ENCODE results near the gene ADAP1.
"Not testable (repeated sequence)": the region's sequence is repeated elsewhere in the genome, so short reads cannot be mapped to it uniquely, and the experiment has no call there.

The ADAP1 gene

GRCh38 chr7:975702-976473 is 21.4 kb upstream of the ADAP1 start:
- DNase-seq, result no peak

- peak; percentile 21 to 91 (median 77) for DNase-seq
These were observed 20.6 kb upstream of the ADAP1 start, which contains the start of gene COX19 for GRCh38 chr7:974820-975681. Gene COX19, minus strand, starts transcription at chr7:975549. Its CDS starts 40 bp downstream, at chr7:975509.

- no peak for DNase-seq
These were observed 19.7 kb upstream of the ADAP1 start for GRCh38 chr7:974172-974571.

GRCh38 chr7:973312-973711 is 18.8 kb upstream of the ADAP1 start:
- no peak for DNase-seq

GRCh38 chr7:972676-973309 is 18.3 kb upstream of the ADAP1 start:
- DNase-seq, result no peak

- no peak for DNase-seq
These were observed 17.6 kb upstream of the ADAP1 start for GRCh38 chr7:972110-972509.

GRCh38 chr7:970744-971143 is 16.3 kb upstream of the ADAP1 start:
- no peak for DNase-seq

- DNase-seq, result no peak
These were observed 14.9 kb upstream of the ADAP1 start for GRCh38 chr7:969403-969802.

GRCh38 chr7:968205-969105 is 14.0 kb upstream of the ADAP1 start:
- no peak for DNase-seq

GRCh38 chr7:967361-968082 is 13.0 kb upstream of the ADAP1 start:
- DNase-seq, result no peak

GRCh38 chr7:966291-967069 is 12.0 kb upstream of the ADAP1 start:
- DNase-seq, result no peak

GRCh38 chr7:964401-965231 is 10.1 kb upstream of the ADAP1 start:
- peak in 23 of 51 donors; percentile 10 to 75 (median 30) for DNase-seq

- no peak for DNase-seq
These were observed 9.0 kb upstream of the ADAP1 start for GRCh38 chr7:963236-964078.

- DNase-seq, result no peak
These were observed 8.1 kb upstream of the ADAP1 start for GRCh38 chr7:962401-963081.

GRCh38 chr7:961546-962400 is 7.3 kb upstream of the ADAP1 start:
- peak in 1 of 51 donors; percentile 66 for DNase-seq

- DNase-seq, result not testable (repeated sequence)
These were observed 6.5 kb upstream of the ADAP1 start for GRCh38 chr7:960972-961371.

Data from hypothalamus (tissue), 51 donors.